ENCODE measurements around the gene STARD13.

STARD13 gene

GRCh38 chr13:33139780-33140535 is 145.6 kb downstream of the STARD13 start:
- no peak for DNase-seq (ENCODE audit: low read depth)
- no peak overlapping the region for H3K4me3 ChIP-seq (ENCODE audit: low read length)
- TF ChIP-seq, protein P1, sequence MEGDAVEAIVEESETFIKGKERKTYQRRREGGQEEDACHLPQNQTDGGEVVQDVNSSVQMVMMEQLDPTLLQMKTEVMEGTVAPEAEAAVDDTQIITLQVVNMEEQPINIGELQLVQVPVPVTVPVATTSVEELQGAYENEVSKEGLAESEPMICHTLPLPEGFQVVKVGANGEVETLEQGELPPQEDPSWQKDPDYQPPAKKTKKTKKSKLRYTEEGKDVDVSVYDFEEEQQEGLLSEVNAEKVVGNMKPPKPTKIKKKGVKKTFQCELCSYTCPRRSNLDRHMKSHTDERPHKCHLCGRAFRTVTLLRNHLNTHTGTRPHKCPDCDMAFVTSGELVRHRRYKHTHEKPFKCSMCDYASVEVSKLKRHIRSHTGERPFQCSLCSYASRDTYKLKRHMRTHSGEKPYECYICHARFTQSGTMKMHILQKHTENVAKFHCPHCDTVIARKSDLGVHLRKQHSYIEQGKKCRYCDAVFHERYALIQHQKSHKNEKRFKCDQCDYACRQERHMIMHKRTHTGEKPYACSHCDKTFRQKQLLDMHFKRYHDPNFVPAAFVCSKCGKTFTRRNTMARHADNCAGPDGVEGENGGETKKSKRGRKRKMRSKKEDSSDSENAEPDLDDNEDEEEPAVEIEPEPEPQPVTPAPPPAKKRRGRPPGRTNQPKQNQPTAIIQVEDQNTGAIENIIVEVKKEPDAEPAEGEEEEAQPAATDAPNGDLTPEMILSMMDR (IDR thresholded peaks at IDR 0.05; ENCODE audit: insufficient read depth, low read depth, low read length, missing control alignments) = no peak

DNA sequence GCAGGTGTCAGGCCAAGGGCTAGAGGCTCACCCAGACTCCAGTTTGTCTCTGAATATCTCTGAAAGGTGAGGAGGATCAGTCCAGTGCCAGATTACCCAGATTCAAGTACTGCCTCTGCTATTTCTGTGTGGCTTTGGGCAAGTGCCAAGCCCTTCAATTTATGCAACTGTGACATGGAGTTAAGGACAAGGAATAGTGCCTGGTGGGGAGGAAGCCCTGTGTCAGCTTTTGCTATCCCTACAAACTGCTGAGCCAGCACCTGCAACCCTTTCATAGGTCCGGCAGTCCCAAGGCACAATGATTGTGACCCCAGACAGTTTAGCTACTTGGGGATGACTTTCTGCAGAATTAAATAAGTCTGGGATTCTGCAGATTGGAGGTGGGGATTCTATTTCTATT is 146.4 kb downstream of the STARD13 start:
- TF ChIP-seq, protein P1 (IDR thresholded peaks at IDR 0.05; ENCODE audit: insufficient read depth, low read depth, low read length, missing control alignments) = no peak
- no peak overlapping the region for H3K4me3 ChIP-seq (ENCODE audit: low read length)
- no peak for DNase-seq (ENCODE audit: low read depth)

GRCh38 chr13:33138441-33138840 is 147.1 kb downstream of the STARD13 start:
- H3K4me3 ChIP-seq (ENCODE audit: low read length) = no peak overlapping the region
- DNase-seq (ENCODE audit: low read depth) = no peak
- TF ChIP-seq, protein P1 (IDR thresholded peaks at IDR 0.05; ENCODE audit: insufficient read depth, low read depth, low read length, missing control alignments) = no peak

DNA sequence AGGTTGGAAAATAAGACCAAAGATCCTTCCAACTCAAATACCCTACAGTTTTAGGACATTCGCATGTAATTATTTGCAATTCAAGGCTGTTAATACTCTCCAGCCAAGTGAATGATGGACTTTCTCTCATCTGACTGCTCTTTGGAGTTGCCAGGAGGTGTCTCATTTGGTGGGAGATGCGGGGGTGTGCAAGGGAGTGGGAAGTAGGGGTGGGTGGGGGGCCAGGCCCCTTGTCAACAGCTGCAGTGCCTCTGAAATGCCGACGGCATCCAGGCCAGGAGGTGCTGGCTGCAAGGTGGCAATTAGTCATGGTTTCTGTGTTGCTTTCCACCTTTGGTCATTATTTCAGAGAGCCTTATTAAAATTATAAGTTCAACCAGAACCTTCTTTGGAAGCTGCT is 147.8 kb downstream of the STARD13 start:
- no peak overlapping the region for H3K4me3 ChIP-seq (ENCODE audit: low read length)
- no peak for DNase-seq (ENCODE audit: low read depth)
- TF ChIP-seq, protein P1 (IDR thresholded peaks at IDR 0.05; ENCODE audit: insufficient read depth, low read depth, low read length, missing control alignments) = no peak

- TF ChIP-seq, protein P1 (IDR thresholded peaks at IDR 0.05; ENCODE audit: insufficient read depth, low read depth, low read length, missing control alignments) = no peak
- no peak for DNase-seq (ENCODE audit: low read depth)
These were observed 150.5 kb downstream of the STARD13 start for GRCh38 chr13:33135097-33135496.

DNA sequence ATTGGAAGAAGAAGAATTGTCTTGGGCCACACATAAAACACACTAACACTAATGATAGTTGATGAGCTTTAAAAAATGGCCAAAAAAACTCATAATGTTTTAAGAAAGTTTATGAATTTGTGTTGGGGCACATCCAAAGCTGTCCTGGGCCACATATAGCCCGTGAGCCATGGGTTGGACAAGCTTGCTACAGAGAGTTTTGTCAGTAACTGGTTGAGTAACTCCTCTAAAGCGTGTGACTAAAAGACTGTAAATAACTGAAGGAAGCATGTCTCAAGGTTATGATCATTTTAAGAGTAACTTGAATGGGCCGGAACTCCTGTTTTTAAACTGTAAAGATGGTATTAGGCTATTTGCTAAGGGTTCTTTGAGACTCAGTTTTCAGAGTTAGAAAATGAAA is 151.3 kb downstream of the STARD13 start:
- peak; percentile 23 for DNase-seq (ENCODE audit: low read depth)
- TF ChIP-seq, protein P1 (IDR thresholded peaks at IDR 0.05; ENCODE audit: insufficient read depth, low read depth, low read length, missing control alignments) = no peak
- no peak overlapping the region for H3K4me3 ChIP-seq (ENCODE audit: low read length)

More at GRCh38 chr13:33135097-33135496, 150.5 kb downstream of the STARD13 start:
- H3K4me3 ChIP-seq (ENCODE audit: low read length) = no peak overlapping the region
